Measurements from ENCODE around the gene RXRB. TPM values are rescaled to one million over a fixed set of nuclear protein-coding genes. Genes with fewer than 3 reads are reported as not detected.

The RXRB gene
- total and polyA plus RNA-seq, 2 donors (not counting 3 experiments of a cell fraction or from before 2014, with no cell fraction given), result 43.4 to 44.4 TPM

GRCh38 chr6:33241968-33242367 is 41.5 kb upstream of the RXRB start:
- ChIA-PET POLR2A (no interaction called here), CTCF (interaction anchor here (1.1 kb wide), 1 partner anchor 82 kb away, joined by 3 read pairs; no protein-coding TSS in a partner anchor)
- Histone ChIP-seq H3K27me3 (ENCODE audit: control insufficient read depth in 2 of 2, insufficient read depth in 2 of 2, low read length in 2 of 2) (peaks cover 17 to 22% of the 10 kb centered on the region in 2 experiments), H3K27ac (ENCODE audit: insufficient read depth, low read depth, low read length) (no peak overlapping the region), H3K79me2 (ENCODE audit: control insufficient read depth, insufficient read depth, low read length) (no peaks in the 10 kb centered on the region), H3K4me3 (replicated peaks in 1 of 3; ENCODE audit: insufficient read depth in 1 of 3, low read depth in 1 of 3, low read length in 3 of 3) (no peak overlapping the region), H3K9ac (replicated peaks; ENCODE audit: extremely low read depth, insufficient read depth, low read length) (no peak overlapping the region), H3K4me2 (ENCODE audit: insufficient read depth, low read length) (no peak overlapping the region), H3K4me1 (ENCODE audit: control insufficient read depth, extremely low read depth, insufficient read depth, low read length) (no peaks in the 10 kb centered on the region), H3K9me1 (replicated peaks; ENCODE audit: control insufficient read depth, extremely low read depth, insufficient read depth, low read length) (no peaks in the 10 kb centered on the region), H4K20me1 (replicated peaks; ENCODE audit: control insufficient read depth, extremely low read depth, insufficient read depth, low read length) (no peaks in the 10 kb centered on the region), H3K36me3 (ENCODE audit: control insufficient read depth in 2 of 2, extremely low read depth in 1 of 2, insufficient read depth in 2 of 2, low read length in 2 of 2) (no peaks in the 10 kb centered on the region), H3K9me3 (replicated peaks; ENCODE audit: control insufficient read depth, insufficient read depth, low read length) (no peaks in the 10 kb centered on the region), H2AFZ (ENCODE audit: low read depth, low read length) (no peak overlapping the region)
- BruUV-seq (replicated peaks), result no TSS peak
- no peak for FAIRE-seq
- no peak for TF ChIP-seq FOS (IDR thresholded peaks at IDR 0.05; ENCODE audit: borderline replicate concordance, insufficient read depth, low read length)
- no peak for TF ChIP-seq GATA2 (IDR thresholded peaks at IDR 0.05; ENCODE audit: insufficient read depth, insufficient read length, low read depth, low read length)
- TF ChIP-seq POLR2A (IDR thresholded peaks at IDR 0.05; ENCODE audit: low read depth, low read length), result no peak
- no peak for TF ChIP-seq POLR2AphosphoS5 (IDR thresholded peaks at IDR 0.05; ENCODE audit: insufficient read depth, low read depth, low read length)
- no peak for TF ChIP-seq MAX (IDR thresholded peaks at IDR 0.05; ENCODE audit: insufficient read depth, insufficient read length)
- TF ChIP-seq MYC (IDR thresholded peaks at IDR 0.05; ENCODE audit: low read depth, low read length), result no peak
- TF ChIP-seq JUN (IDR thresholded peaks at IDR 0.05; ENCODE audit: borderline replicate concordance, insufficient read depth, insufficient read length, low read depth), result no peak
- TF ChIP-seq, protein P1, sequence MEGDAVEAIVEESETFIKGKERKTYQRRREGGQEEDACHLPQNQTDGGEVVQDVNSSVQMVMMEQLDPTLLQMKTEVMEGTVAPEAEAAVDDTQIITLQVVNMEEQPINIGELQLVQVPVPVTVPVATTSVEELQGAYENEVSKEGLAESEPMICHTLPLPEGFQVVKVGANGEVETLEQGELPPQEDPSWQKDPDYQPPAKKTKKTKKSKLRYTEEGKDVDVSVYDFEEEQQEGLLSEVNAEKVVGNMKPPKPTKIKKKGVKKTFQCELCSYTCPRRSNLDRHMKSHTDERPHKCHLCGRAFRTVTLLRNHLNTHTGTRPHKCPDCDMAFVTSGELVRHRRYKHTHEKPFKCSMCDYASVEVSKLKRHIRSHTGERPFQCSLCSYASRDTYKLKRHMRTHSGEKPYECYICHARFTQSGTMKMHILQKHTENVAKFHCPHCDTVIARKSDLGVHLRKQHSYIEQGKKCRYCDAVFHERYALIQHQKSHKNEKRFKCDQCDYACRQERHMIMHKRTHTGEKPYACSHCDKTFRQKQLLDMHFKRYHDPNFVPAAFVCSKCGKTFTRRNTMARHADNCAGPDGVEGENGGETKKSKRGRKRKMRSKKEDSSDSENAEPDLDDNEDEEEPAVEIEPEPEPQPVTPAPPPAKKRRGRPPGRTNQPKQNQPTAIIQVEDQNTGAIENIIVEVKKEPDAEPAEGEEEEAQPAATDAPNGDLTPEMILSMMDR (IDR thresholded peaks at IDR 0.05; ENCODE audit: extremely low read depth in 1 of 2, insufficient read depth in 1 of 2, low read depth in 1 of 2, low read length in 2 of 2), result no peak
- no peak for DNase-seq (ENCODE audit: low read depth, low spot score)
- dilution Hi-C loops (cut with MboI; ENCODE audit: extremely low pct_ligation_motif_present, low sequenced_read_pairs), result no loop called here
- intact Hi-C loops (cut with micrococcal nuclease), result loop anchor here (10.0 kb wide), 1 partner anchor 357 kb away; no protein-coding TSS in a partner anchor
